Measurements from ENCODE around the gene CDK11B. TPM values are rescaled to one million over a fixed set of nuclear protein-coding genes. Genes with fewer than 3 reads are reported as not detected.

Gene CDK11B
- total RNA-seq, 1 donor = 5.8 TPM

GRCh38 chr1:1601564-1602303, 57.1 kb downstream of the CDK11B start:
- no peaks in the 10 kb centered on the region for H3K4me1 ChIP-seq (ENCODE audit: insufficient read depth, low read length)

GRCh38 chr1:1600861-1601563, 57.8 kb downstream of the CDK11B start:
- Histone ChIP-seq H3K4me2 (ENCODE audit: insufficient read depth, low read length) (no peak overlapping the region), H4K20me1 (ENCODE audit: insufficient read depth, low read length) (peaks cover 4% of the 10 kb centered on the region), H3K36me3 (ENCODE audit: insufficient read depth, low read length) (no peaks in the 10 kb centered on the region), H3K4me3 (ENCODE audit: insufficient read depth, low read length) (no peak overlapping the region), H3K9me3 (ENCODE audit: low read depth, low read length) (no peaks in the 10 kb centered on the region), H3K79me2 (ENCODE audit: insufficient read depth, low read length) (no peaks in the 10 kb centered on the region), H2AFZ (ENCODE audit: low read length) (no peak overlapping the region), H3K27ac (ENCODE audit: low read depth, low read length) (no peak overlapping the region), H3K27me3 (ENCODE audit: insufficient read depth, low read length) (peaks cover 48% of the 10 kb centered on the region), H3K4me1 (ENCODE audit: insufficient read depth, low read length) (no peaks in the 10 kb centered on the region)
- TF ChIP-seq CTCF (IDR thresholded peaks at IDR 0.05; ENCODE audit: extremely low read depth, low read depth, low read length) = no peak
- DNase-seq (ENCODE audit: insufficient read length, low spot score, missing footprints) = peak; percentile 84

More at GRCh38 chr1:1601564-1602303, 57.1 kb downstream of the CDK11B start:
- no peak overlapping the region for H3K4me3 ChIP-seq (ENCODE audit: insufficient read depth, low read length)
- peaks cover 41% of the 10 kb centered on the region for H3K27me3 ChIP-seq (ENCODE audit: insufficient read depth, low read length)
- no peak overlapping the region for H3K4me2 ChIP-seq (ENCODE audit: insufficient read depth, low read length)
- peaks cover 4% of the 10 kb centered on the region for H4K20me1 ChIP-seq (ENCODE audit: insufficient read depth, low read length)
- no peaks in the 10 kb centered on the region for H3K9me3 ChIP-seq (ENCODE audit: low read depth, low read length)
- H2AFZ ChIP-seq (ENCODE audit: low read length) = no peak overlapping the region
- H3K27ac ChIP-seq (ENCODE audit: low read depth, low read length) = no peak overlapping the region
- no peaks in the 10 kb centered on the region for H3K36me3 ChIP-seq (ENCODE audit: insufficient read depth, low read length)
- DNase-seq (ENCODE audit: insufficient read length, low spot score, missing footprints) = peak; percentile 84
- no peaks in the 10 kb centered on the region for H3K79me2 ChIP-seq (ENCODE audit: insufficient read depth, low read length)
- TF ChIP-seq CTCF (IDR thresholded peaks at IDR 0.05; ENCODE audit: extremely low read depth, low read depth, low read length) = no peak

GRCh38 chr1:1599935-1600860, 58.6 kb downstream of the CDK11B start, which contains the start of gene FNDC10:
Gene FNDC10 (minus strand): TSS chr1:1600135. CDS start chr1:1600015, 120 bp downstream.
- DNase-seq (ENCODE audit: insufficient read length, low spot score, missing footprints) = peak; percentile 91
- H3K36me3 ChIP-seq (ENCODE audit: insufficient read depth, low read length) = no peaks in the 10 kb centered on the region
- no peak within 1 kb of the TSS for H2AFZ ChIP-seq (ENCODE audit: low read length)
- H4K20me1 ChIP-seq (ENCODE audit: insufficient read depth, low read length) = peaks cover 4% of the 10 kb centered on the region
- no peak within 1 kb of the TSS for H3K4me3 ChIP-seq (ENCODE audit: insufficient read depth, low read length)
- no peaks in the 10 kb centered on the region for H3K79me2 ChIP-seq (ENCODE audit: insufficient read depth, low read length)
- no peaks in the 10 kb centered on the region for H3K4me1 ChIP-seq (ENCODE audit: insufficient read depth, low read length)
- no peak for TF ChIP-seq CTCF (IDR thresholded peaks at IDR 0.05; ENCODE audit: extremely low read depth, low read depth, low read length)
- H3K27me3 ChIP-seq (ENCODE audit: insufficient read depth, low read length) = peaks cover 52% of the 10 kb centered on the region
- no peak within 1 kb of the TSS for H3K27ac ChIP-seq (ENCODE audit: low read depth, low read length)
- no peak within 1 kb of the TSS for H3K4me2 ChIP-seq (ENCODE audit: insufficient read depth, low read length)
- H3K9me3 ChIP-seq (ENCODE audit: low read depth, low read length) = no peaks in the 10 kb centered on the region

All from osteoblast (primary cell).